ENCODE data around the gene MGAT4C.

Gene MGAT4C

DNA sequence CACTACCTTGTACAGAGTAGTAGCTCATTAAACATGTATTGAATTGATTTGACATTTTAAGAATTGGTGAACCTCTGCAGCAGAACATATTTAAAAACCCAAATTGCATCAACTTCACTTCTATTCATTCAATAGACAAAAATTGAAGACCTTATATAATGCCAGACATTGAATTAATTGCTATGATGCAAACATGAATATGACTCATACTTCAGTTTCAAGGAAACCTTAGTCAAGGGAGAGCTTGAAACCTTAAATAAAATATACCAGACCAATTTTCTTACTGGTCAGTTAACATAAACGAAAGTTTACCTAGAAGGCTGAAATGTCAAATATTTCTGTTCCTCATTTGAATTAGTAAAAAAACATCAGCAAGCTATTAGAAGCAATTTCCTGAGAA, 5.0 kb upstream of the MGAT4C start:
- no peaks in the 10 kb centered on the region for H3K9me3 ChIP-seq (ENCODE audit: control insufficient read depth, low read length)
- H3K9ac ChIP-seq (ENCODE audit: low read length) = no peak overlapping the region
- H3K4me1 ChIP-seq (ENCODE audit: control insufficient read depth, insufficient read depth, low read length) = no peaks in the 10 kb centered on the region
- no peak overlapping the region for H3K4me3 ChIP-seq (ENCODE audit: low read length)
- no peaks in the 10 kb centered on the region for H3K36me3 ChIP-seq (ENCODE audit: control insufficient read depth, insufficient read depth, low read length, severe bottlenecking)
- H3K27me3 ChIP-seq (replicated peaks; ENCODE audit: control insufficient read depth, insufficient read depth, low read length) = no peaks in the 10 kb centered on the region
- peak; percentile 41 for DNase-seq (ENCODE audit: low read depth)

DNA sequence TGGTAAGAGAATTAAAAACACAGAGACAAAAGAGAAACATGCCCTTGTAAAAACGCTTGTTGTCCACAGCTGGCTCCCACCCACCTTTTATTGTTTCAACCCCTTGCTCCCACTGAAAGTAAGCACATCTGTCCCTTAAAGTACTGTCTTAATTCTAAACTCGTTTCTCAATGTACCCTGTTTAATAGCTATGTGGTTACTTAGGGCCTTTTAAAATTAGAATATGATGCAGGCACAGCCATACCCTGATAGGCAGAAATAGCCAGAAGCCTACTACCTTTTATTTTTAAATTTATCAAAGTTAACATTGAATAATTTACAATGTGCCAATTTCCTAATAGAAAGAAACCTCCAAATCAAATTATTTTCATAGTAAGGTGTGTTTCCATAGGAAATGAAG, 4.0 kb upstream of the MGAT4C start:
- DNase-seq (ENCODE audit: low read depth) = no peak
- H3K4me3 ChIP-seq (ENCODE audit: low read length) = no peak overlapping the region
- H3K4me1 ChIP-seq (ENCODE audit: control insufficient read depth, insufficient read depth, low read length) = no peaks in the 10 kb centered on the region
- no peaks in the 10 kb centered on the region for H3K27me3 ChIP-seq (replicated peaks; ENCODE audit: control insufficient read depth, insufficient read depth, low read length)
- no peaks in the 10 kb centered on the region for H3K36me3 ChIP-seq (ENCODE audit: control insufficient read depth, insufficient read depth, low read length, severe bottlenecking)
- no peak overlapping the region for H3K9ac ChIP-seq (ENCODE audit: low read length)
- no peaks in the 10 kb centered on the region for H3K9me3 ChIP-seq (ENCODE audit: control insufficient read depth, low read length)

- Histone ChIP-seq H3K4me1 (ENCODE audit: control insufficient read depth, insufficient read depth, low read length) (no peaks in the 10 kb centered on the region), H3K4me3 (ENCODE audit: low read length) (no peak overlapping the region), H3K9ac (ENCODE audit: low read length) (no peak overlapping the region), H3K36me3 (ENCODE audit: control insufficient read depth, insufficient read depth, low read length, severe bottlenecking) (no peaks in the 10 kb centered on the region), H3K9me3 (ENCODE audit: control insufficient read depth, low read length) (no peaks in the 10 kb centered on the region), H3K27me3 (replicated peaks; ENCODE audit: control insufficient read depth, insufficient read depth, low read length) (no peaks in the 10 kb centered on the region)
- DNase-seq (ENCODE audit: low read depth) = no peak
Observed at GRCh38 chr12:86257134-86257533, 943 bp upstream of the MGAT4C start.

DNA sequence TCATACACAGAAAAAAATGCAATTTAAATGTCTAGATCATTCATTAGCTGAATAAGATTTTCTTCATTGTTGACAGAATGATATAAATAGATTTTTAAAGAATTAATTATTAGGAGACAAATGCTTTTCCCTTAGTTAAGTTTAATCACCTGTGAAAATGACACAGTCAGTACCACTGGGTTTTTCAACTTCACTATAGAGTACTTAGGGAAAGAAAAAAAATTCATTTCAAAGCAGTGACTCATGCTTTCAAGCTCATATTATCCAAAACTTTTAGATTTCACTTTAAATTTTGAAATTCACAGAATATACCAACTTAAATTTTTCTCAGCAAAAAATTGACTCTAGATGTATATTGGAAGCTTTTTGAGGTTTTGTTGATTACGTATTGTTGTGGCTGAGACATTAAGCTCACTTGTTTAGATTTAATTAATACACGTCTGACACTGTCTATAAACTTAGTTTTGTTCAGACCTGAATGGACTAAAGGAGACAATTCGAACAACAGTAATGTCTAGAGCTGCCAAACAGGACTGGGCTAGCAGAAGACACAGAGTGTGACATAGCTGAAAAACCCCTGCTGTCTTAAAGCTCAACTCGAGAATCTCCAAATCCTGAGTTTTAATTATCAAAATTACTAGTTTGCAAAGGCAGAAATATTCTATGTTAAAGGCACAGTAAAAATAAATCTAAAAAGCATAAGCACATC, 1.6 kb downstream of the MGAT4C start:
- H3K4me3 ChIP-seq (ENCODE audit: low read length) = no peak overlapping the region
- peak; percentile 44 for DNase-seq (ENCODE audit: low read depth)
- no peaks in the 10 kb centered on the region for H3K36me3 ChIP-seq (ENCODE audit: control insufficient read depth, insufficient read depth, low read length, severe bottlenecking)
- H3K9ac ChIP-seq (ENCODE audit: low read length) = no peak overlapping the region
- H3K4me1 ChIP-seq (ENCODE audit: control insufficient read depth, insufficient read depth, low read length) = no peaks in the 10 kb centered on the region
- H3K27me3 ChIP-seq (replicated peaks; ENCODE audit: control insufficient read depth, insufficient read depth, low read length) = no peaks in the 10 kb centered on the region
- no peaks in the 10 kb centered on the region for H3K9me3 ChIP-seq (ENCODE audit: control insufficient read depth, low read length)

- peak; percentile 59 for DNase-seq (ENCODE audit: low read depth)
- Histone ChIP-seq H3K4me3 (ENCODE audit: low read length) (no peak overlapping the region), H3K9me3 (ENCODE audit: control insufficient read depth, low read length) (no peaks in the 10 kb centered on the region), H3K9ac (ENCODE audit: low read length) (no peak overlapping the region), H3K36me3 (ENCODE audit: control insufficient read depth, insufficient read depth, low read length, severe bottlenecking) (no peaks in the 10 kb centered on the region), H3K27me3 (replicated peaks; ENCODE audit: control insufficient read depth, insufficient read depth, low read length) (no peaks in the 10 kb centered on the region), H3K4me1 (ENCODE audit: control insufficient read depth, insufficient read depth, low read length) (no peaks in the 10 kb centered on the region)
Observed at GRCh38 chr12:86249851-86250250, 6.3 kb downstream of the MGAT4C start.

DNA sequence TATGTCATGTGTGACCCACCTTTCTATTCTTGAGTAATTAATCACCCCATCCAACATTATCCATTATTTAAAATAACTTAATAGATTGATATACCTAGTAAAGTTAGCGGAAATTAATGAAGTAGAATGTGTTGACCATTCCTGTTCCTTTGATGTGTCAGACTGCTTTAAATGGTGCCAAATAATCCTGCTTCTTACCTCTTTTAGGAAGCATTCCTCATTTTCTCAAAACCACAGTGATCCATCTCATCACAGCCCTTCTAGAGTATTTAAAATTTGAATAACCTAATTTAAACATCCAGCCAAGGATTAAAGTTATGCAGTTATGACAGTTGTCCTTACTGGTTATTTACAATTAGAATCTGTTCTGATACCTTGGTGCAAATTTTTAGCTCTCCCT, 6.9 kb downstream of the MGAT4C start:
- Histone ChIP-seq H3K4me3 (ENCODE audit: low read length) (no peak overlapping the region), H3K36me3 (ENCODE audit: control insufficient read depth, insufficient read depth, low read length, severe bottlenecking) (no peaks in the 10 kb centered on the region), H3K9ac (ENCODE audit: low read length) (no peak overlapping the region), H3K27me3 (replicated peaks; ENCODE audit: control insufficient read depth, insufficient read depth, low read length) (no peaks in the 10 kb centered on the region), H3K9me3 (ENCODE audit: control insufficient read depth, low read length) (no peaks in the 10 kb centered on the region), H3K4me1 (ENCODE audit: control insufficient read depth, insufficient read depth, low read length) (no peaks in the 10 kb centered on the region)
- no peak for DNase-seq (ENCODE audit: low read depth)

GRCh38 chr12:86247871-86248270, 8.3 kb downstream of the MGAT4C start:
- H3K4me3 ChIP-seq (ENCODE audit: low read length) = no peak overlapping the region
- H3K9ac ChIP-seq (ENCODE audit: low read length) = no peak overlapping the region
- no peaks in the 10 kb centered on the region for H3K27me3 ChIP-seq (replicated peaks; ENCODE audit: control insufficient read depth, insufficient read depth, low read length)
- H3K36me3 ChIP-seq (ENCODE audit: control insufficient read depth, insufficient read depth, low read length, severe bottlenecking) = no peaks in the 10 kb centered on the region
- DNase-seq (ENCODE audit: low read depth) = no peak
- no peaks in the 10 kb centered on the region for H3K4me1 ChIP-seq (ENCODE audit: control insufficient read depth, insufficient read depth, low read length)
- no peaks in the 10 kb centered on the region for H3K9me3 ChIP-seq (ENCODE audit: control insufficient read depth, low read length)

DNA sequence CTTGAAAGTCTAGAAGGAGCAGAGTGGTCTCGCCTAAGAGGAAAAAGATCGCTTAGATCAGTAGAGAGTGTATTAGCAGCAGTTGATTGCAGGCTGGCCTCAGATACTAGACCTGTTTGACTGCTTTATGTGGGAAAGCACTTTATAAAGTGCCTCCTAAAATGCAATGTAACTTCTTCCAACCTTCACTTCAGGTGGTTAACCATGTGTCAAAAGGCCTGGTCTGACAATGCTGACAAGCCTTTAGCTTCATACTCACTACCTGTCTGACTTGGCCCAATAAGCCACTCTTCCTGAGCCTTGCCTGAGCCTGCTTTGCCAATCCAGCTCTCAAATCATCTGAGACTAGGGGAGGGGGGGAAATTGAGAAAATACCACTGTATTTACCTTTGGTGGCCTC, 14.6 kb downstream of the MGAT4C start:
- no peaks in the 10 kb centered on the region for H3K27me3 ChIP-seq (replicated peaks; ENCODE audit: control insufficient read depth, insufficient read depth, low read length)
- no peaks in the 10 kb centered on the region for H3K9me3 ChIP-seq (ENCODE audit: control insufficient read depth, low read length)
- H3K9ac ChIP-seq (ENCODE audit: low read length) = no peak overlapping the region
- DNase-seq (ENCODE audit: low read depth) = no peak
- H3K36me3 ChIP-seq (ENCODE audit: control insufficient read depth, insufficient read depth, low read length, severe bottlenecking) = no peaks in the 10 kb centered on the region
- H3K4me3 ChIP-seq (ENCODE audit: low read length) = no peak overlapping the region
- H3K4me1 ChIP-seq (ENCODE audit: control insufficient read depth, insufficient read depth, low read length) = no peaks in the 10 kb centered on the region

DNA sequence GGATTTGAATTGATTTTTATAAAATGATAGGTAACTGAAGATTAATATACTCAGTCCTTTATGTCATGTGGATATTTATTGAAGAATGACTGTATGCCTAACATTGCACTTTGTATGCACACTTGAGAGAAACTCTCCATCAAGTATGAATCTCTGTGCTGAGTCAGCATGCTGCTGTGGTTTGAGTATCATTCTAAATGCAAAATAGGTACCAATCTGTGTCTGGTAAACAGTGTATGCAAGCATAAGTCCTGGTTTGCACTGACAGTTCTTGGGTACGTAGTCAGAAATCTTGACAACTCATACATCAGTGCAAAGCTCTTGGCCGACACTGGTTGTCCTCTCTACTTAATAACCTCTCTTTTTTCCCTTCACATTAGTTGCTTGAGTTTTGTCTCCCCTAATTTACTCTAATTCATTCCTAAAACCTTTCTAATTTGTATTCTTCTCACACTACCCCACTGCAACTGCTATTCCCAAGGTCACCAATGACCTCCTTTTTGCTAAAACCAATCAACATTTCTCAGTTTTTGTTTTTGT, 21.8 kb downstream of the MGAT4C start:
- no peaks in the 10 kb centered on the region for H3K36me3 ChIP-seq (ENCODE audit: control insufficient read depth, insufficient read depth, low read length, severe bottlenecking)
- H3K9me3 ChIP-seq (ENCODE audit: control insufficient read depth, low read length) = no peaks in the 10 kb centered on the region
- DNase-seq (ENCODE audit: low read depth) = no peak
- peaks cover 6% of the 10 kb centered on the region for H3K4me1 ChIP-seq (ENCODE audit: control insufficient read depth, insufficient read depth, low read length)
- no peak overlapping the region for H3K4me3 ChIP-seq (ENCODE audit: low read length)
- H3K27me3 ChIP-seq (replicated peaks; ENCODE audit: control insufficient read depth, insufficient read depth, low read length) = no peaks in the 10 kb centered on the region
- H3K9ac ChIP-seq (ENCODE audit: low read length) = no peak overlapping the region

DNA sequence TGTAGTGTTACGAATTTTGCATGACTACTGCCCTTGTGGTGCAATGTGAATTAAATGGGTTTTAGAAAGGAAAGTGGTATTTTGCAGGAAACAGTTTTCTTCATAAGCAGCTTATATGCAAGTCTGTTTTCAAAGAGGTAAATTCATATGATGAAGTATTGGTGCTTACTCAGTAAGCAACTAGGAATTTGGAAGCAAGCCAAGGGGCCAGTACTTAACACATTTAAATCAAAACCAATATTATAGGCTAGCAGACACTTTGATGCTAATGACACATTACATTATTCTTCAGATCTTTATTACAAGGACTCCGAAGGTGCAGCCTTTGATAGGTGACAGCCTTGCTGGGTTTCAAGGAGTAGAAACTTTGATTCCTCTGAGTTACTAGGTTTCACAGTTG, 23.1 kb downstream of the MGAT4C start:
- no peak for DNase-seq (ENCODE audit: low read depth)

DNA sequence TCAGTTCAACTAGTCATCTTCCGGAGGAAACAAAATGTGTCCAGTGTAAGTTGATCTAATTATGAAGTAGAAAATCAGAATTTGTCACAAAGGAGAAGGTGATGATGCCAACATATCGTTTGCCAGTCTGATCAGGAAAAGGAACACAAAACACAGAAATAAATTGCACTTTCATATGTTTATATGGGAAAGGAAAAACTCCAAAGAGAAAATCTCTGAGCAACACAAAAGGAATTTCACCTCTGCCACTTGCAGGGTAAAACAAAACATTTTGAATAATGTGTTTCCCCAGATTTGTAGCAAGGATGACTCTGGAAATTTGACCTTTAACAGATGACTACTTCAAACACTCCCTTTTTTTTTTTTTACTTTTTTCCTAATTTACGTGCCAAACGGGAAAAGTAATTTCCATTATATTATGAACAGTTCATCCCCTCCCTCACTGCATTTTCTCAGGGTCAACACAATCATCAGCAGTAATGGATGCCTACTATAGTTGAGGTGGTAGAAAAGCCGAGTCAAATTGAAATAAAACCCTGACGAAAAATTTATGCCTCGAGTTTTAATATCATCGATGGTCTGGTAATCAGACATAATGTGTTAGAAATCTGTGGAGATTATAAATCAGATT, 25.6 kb downstream of the MGAT4C start:
- Histone ChIP-seq H3K9ac (ENCODE audit: low read length) (no peak overlapping the region), H3K4me1 (ENCODE audit: control insufficient read depth, insufficient read depth, low read length) (peaks cover 6% of the 10 kb centered on the region), H3K27me3 (replicated peaks; ENCODE audit: control insufficient read depth, insufficient read depth, low read length) (no peaks in the 10 kb centered on the region), H3K9me3 (ENCODE audit: control insufficient read depth, low read length) (peaks cover 6% of the 10 kb centered on the region), H3K36me3 (ENCODE audit: control insufficient read depth, insufficient read depth, low read length, severe bottlenecking) (no peaks in the 10 kb centered on the region), H3K4me3 (ENCODE audit: low read length) (no peak overlapping the region)
- peak; percentile 48 for DNase-seq (ENCODE audit: low read depth)

More for the DNA sequence above, 23.1 kb downstream of the MGAT4C start:
- peaks cover 6% of the 10 kb centered on the region for H3K4me1 ChIP-seq (ENCODE audit: control insufficient read depth, insufficient read depth, low read length)
- no peak overlapping the region for H3K9ac ChIP-seq (ENCODE audit: low read length)
- no peaks in the 10 kb centered on the region for H3K36me3 ChIP-seq (ENCODE audit: control insufficient read depth, insufficient read depth, low read length, severe bottlenecking)
- H3K9me3 ChIP-seq (ENCODE audit: control insufficient read depth, low read length) = no peaks in the 10 kb centered on the region
- H3K4me3 ChIP-seq (ENCODE audit: low read length) = no peak overlapping the region
- no peaks in the 10 kb centered on the region for H3K27me3 ChIP-seq (replicated peaks; ENCODE audit: control insufficient read depth, insufficient read depth, low read length)

Measured in adipocyte (in vitro differentiated cells).